ENCODE data around the gene KAT5.
"Not testable (repeated sequence)": the region's sequence is repeated elsewhere in the genome, so short reads cannot be mapped to it uniquely, and the experiment has no call there.

KAT5 gene

GRCh38 chr11:65709661-65710060 is 2.4 kb upstream of the KAT5 start:
- no peak for DNase-seq (ENCODE audit: low read depth)

GRCh38 chr11:65710421-65710820 is 1.6 kb upstream of the KAT5 start:
- no peak for DNase-seq (ENCODE audit: low read depth)

GRCh38 chr11:65712633-65713076 is 603 bp downstream of the KAT5 start:
- no peak for DNase-seq (ENCODE audit: low read depth)

GRCh38 chr11:65713212-65713969 is 1.3 kb downstream of the KAT5 start:
- no peak for DNase-seq (ENCODE audit: low read depth)

- DNase-seq (ENCODE audit: low read depth), result no peak
Observed at GRCh38 chr11:65714433-65714832, 2.4 kb downstream of the KAT5 start.

- DNase-seq (ENCODE audit: low read depth), result no peak
Observed at GRCh38 chr11:65716302-65716701, 4.2 kb downstream of the KAT5 start.

- DNase-seq (ENCODE audit: low read depth), result no peak
Observed at GRCh38 chr11:65716774-65717405, 4.8 kb downstream of the KAT5 start.

- no peak for DNase-seq (ENCODE audit: low read depth)
Observed at GRCh38 chr11:65717906-65718305, 5.9 kb downstream of the KAT5 start.

- DNase-seq (ENCODE audit: low read depth), result no peak
Observed at GRCh38 chr11:65718531-65718930, 6.5 kb downstream of the KAT5 start.

- no peak for DNase-seq (ENCODE audit: low read depth)
Observed at GRCh38 chr11:65718964-65719492, 7.0 kb downstream of the KAT5 start.

GRCh38 chr11:65719871-65720210 is 7.8 kb downstream of the KAT5 start:
- DNase-seq (ENCODE audit: low read depth), result no peak

GRCh38 chr11:65720211-65720934 is 8.3 kb downstream of the KAT5 start, which contains the start of gene RNASEH2C:
Gene RNASEH2C (minus strand): TSS chr11:65720798. CDS start chr11:65720758, 40 bp downstream.
- peak; percentile 51 for DNase-seq (ENCODE audit: low read depth)

- no peak for DNase-seq (ENCODE audit: low read depth)
Observed at GRCh38 chr11:65722261-65722660, 10.2 kb downstream of the KAT5 start.

GRCh38 chr11:65726660-65727059 is 14.6 kb downstream of the KAT5 start:
- DNase-seq (ENCODE audit: low read depth), result no peak

- no peak for DNase-seq (ENCODE audit: low read depth)
Observed at GRCh38 chr11:65727865-65728264, 15.8 kb downstream of the KAT5 start.

GRCh38 chr11:65730461-65730860 is 18.4 kb downstream of the KAT5 start:
- no peak for DNase-seq (ENCODE audit: low read depth)

GRCh38 chr11:65735111-65735510 is 23.1 kb downstream of the KAT5 start:
- not testable (repeated sequence) for DNase-seq (ENCODE audit: low read depth)

GRCh38 chr11:65736810-65737209 is 24.8 kb downstream of the KAT5 start:
- DNase-seq (ENCODE audit: low read depth), result no peak

GRCh38 chr11:65739022-65739421 is 27.0 kb downstream of the KAT5 start:
- no peak for DNase-seq (ENCODE audit: low read depth)

GRCh38 chr11:65741185-65741584 is 29.1 kb downstream of the KAT5 start:
- no peak for DNase-seq (ENCODE audit: low read depth)

- no peak for DNase-seq (ENCODE audit: low read depth)
Observed at GRCh38 chr11:65742353-65742752, 30.3 kb downstream of the KAT5 start.

- no peak for DNase-seq (ENCODE audit: low read depth)
Observed at GRCh38 chr11:65743681-65744025, 31.6 kb downstream of the KAT5 start.
